ENCODE measurements around the gene ZBP1.

Gene ZBP1

GRCh38 chr20:57624124-57624523, 3.9 kb upstream of the ZBP1 start:
- H2BK12ac ChIP-seq (ENCODE audit: low read length), result no peak overlapping the region
- H2BK15ac ChIP-seq (ENCODE audit: low read length), result no peak overlapping the region
- no peak overlapping the region for H3K9ac ChIP-seq (ENCODE audit: low read depth, low read length, poor library complexity)
- no peaks in the 10 kb centered on the region for H3K36me3 ChIP-seq (replicated peaks in 1 of 2; ENCODE audit: control insufficient read depth in 2 of 2, insufficient read depth in 2 of 2, low read length in 2 of 2)
- H3K27me3 ChIP-seq (ENCODE audit: control insufficient read depth in 3 of 3, insufficient read depth in 3 of 3, low read depth in 1 of 3, low read length in 3 of 3), result peaks cover 0 to 11% (median 0%) of the 10 kb centered on the region in 3 experiments
- no peak overlapping the region for H3K4ac ChIP-seq (ENCODE audit: low read length)
- DNase-seq (ENCODE audit: low spot score), result no peak
- no peak overlapping the region for H4K91ac ChIP-seq (ENCODE audit: low read depth, low read length, poor library complexity)
- H3K79me1 ChIP-seq (ENCODE audit: low read depth, low read length), result no peaks in the 10 kb centered on the region
- H4K8ac ChIP-seq (ENCODE audit: low read depth, low read length), result no peak overlapping the region
- H2BK120ac ChIP-seq (ENCODE audit: low read depth, low read length), result no peak overlapping the region
- no peak overlapping the region for H3K18ac ChIP-seq (ENCODE audit: low read length)
- no peak overlapping the region for H2AFZ ChIP-seq (ENCODE audit: low read length)
- no peak overlapping the region for H3K4me3 ChIP-seq (ENCODE audit: low read length in 2 of 2)
- no CpG with 5 or more reads among the region's 3 CpGs for WGBS, 2 donors (ENCODE audit: extremely low coverage in 2 of 2, insufficient read length in 2 of 2, insufficient replicate concordance in 1 of 2)
- peaks cover 1 to 4% of the 10 kb centered on the region in 2 donors for H3K4me1 ChIP-seq (ENCODE audit: control insufficient read depth in 2 of 2, insufficient read depth in 1 of 2, low read depth in 1 of 2, low read length in 2 of 2)
- no peak overlapping the region for H2AK5ac ChIP-seq (ENCODE audit: low read depth, low read length)
- H3K9me3 ChIP-seq (replicated peaks in 1 of 2; ENCODE audit: control insufficient read depth in 2 of 2, insufficient read depth in 1 of 2, low read depth in 1 of 2, low read length in 2 of 2), result peaks cover 4% of the 10 kb centered on the region in 2 donors
- H3K27ac ChIP-seq (replicated peaks; ENCODE audit: low read length), result no peak overlapping the region
- H2BK5ac ChIP-seq (ENCODE audit: low read length), result no peak overlapping the region
- H3K4me2 ChIP-seq (ENCODE audit: insufficient read depth, low read length, poor library complexity, severe bottlenecking), result no peak overlapping the region
- H3K23ac ChIP-seq (ENCODE audit: low read depth, low read length, poor library complexity), result no peak overlapping the region
- no peak overlapping the region for H3K14ac ChIP-seq (ENCODE audit: low read length)

GRCh38 chr20:57622579-57623381, 2.6 kb upstream of the ZBP1 start:
- peak; percentile 18 for DNase-seq (ENCODE audit: low spot score)
- no peak overlapping the region for H2BK12ac ChIP-seq (ENCODE audit: low read length)
- H4K91ac ChIP-seq (ENCODE audit: low read depth, low read length, poor library complexity), result no peak overlapping the region
- no peak overlapping the region for H3K14ac ChIP-seq (ENCODE audit: low read length)
- H3K27ac ChIP-seq (replicated peaks; ENCODE audit: low read length), result no peak overlapping the region
- H2BK120ac ChIP-seq (ENCODE audit: low read depth, low read length), result no peak overlapping the region
- no CpG with 5 or more reads among the region's 14 CpGs for WGBS, 2 donors (ENCODE audit: extremely low coverage in 2 of 2, insufficient read length in 2 of 2, insufficient replicate concordance in 1 of 2)
- no peak overlapping the region for H2AFZ ChIP-seq (ENCODE audit: low read length)
- H3K36me3 ChIP-seq (replicated peaks in 1 of 2; ENCODE audit: control insufficient read depth in 2 of 2, insufficient read depth in 2 of 2, low read length in 2 of 2), result no peaks in the 10 kb centered on the region
- no peak overlapping the region for H3K4me2 ChIP-seq (ENCODE audit: insufficient read depth, low read length, poor library complexity, severe bottlenecking)
- H2BK5ac ChIP-seq (ENCODE audit: low read length), result no peak overlapping the region
- no peak overlapping the region for H2BK15ac ChIP-seq (ENCODE audit: low read length)
- no peak overlapping the region for H3K18ac ChIP-seq (ENCODE audit: low read length)
- H3K23ac ChIP-seq (ENCODE audit: low read depth, low read length, poor library complexity), result no peak overlapping the region
- H3K9me3 ChIP-seq (replicated peaks in 1 of 2; ENCODE audit: control insufficient read depth in 2 of 2, insufficient read depth in 1 of 2, low read depth in 1 of 2, low read length in 2 of 2), result peaks cover 4% of the 10 kb centered on the region in 2 donors
- H3K4ac ChIP-seq (ENCODE audit: low read length), result no peak overlapping the region
- no peak overlapping the region for H4K8ac ChIP-seq (ENCODE audit: low read depth, low read length)
- H2AK5ac ChIP-seq (ENCODE audit: low read depth, low read length), result no peak overlapping the region
- H3K9ac ChIP-seq (ENCODE audit: low read depth, low read length, poor library complexity), result no peak overlapping the region
- peaks cover 0 to 15% (median 0%) of the 10 kb centered on the region in 3 experiments for H3K27me3 ChIP-seq (ENCODE audit: control insufficient read depth in 3 of 3, insufficient read depth in 3 of 3, low read depth in 1 of 3, low read length in 3 of 3)
- no peaks in the 10 kb centered on the region for H3K79me1 ChIP-seq (ENCODE audit: low read depth, low read length)
- H3K4me3 ChIP-seq (ENCODE audit: low read length in 2 of 2), result peak overlapping the region in 1 of 2 donors; percentile 53
- H3K4me1 ChIP-seq (ENCODE audit: control insufficient read depth in 2 of 2, insufficient read depth in 1 of 2, low read depth in 1 of 2, low read length in 2 of 2), result peaks cover 1 to 3% of the 10 kb centered on the region in 2 donors

- H3K23ac ChIP-seq (ENCODE audit: low read depth, low read length, poor library complexity), result no peak overlapping the region
- no peak overlapping the region for H3K14ac ChIP-seq (ENCODE audit: low read length)
- H3K27me3 ChIP-seq (ENCODE audit: control insufficient read depth in 3 of 3, insufficient read depth in 3 of 3, low read depth in 1 of 3, low read length in 3 of 3), result peaks cover 0 to 15% (median 2%) of the 10 kb centered on the region in 3 experiments
- no peak for DNase-seq (ENCODE audit: low spot score)
- H3K4me2 ChIP-seq (ENCODE audit: insufficient read depth, low read length, poor library complexity, severe bottlenecking), result no peak overlapping the region
- H3K18ac ChIP-seq (ENCODE audit: low read length), result no peak overlapping the region
- H3K4me3 ChIP-seq (ENCODE audit: low read length in 2 of 2), result no peak overlapping the region
- H2AK5ac ChIP-seq (ENCODE audit: low read depth, low read length), result no peak overlapping the region
- H3K9ac ChIP-seq (ENCODE audit: low read depth, low read length, poor library complexity), result no peak overlapping the region
- no peaks in the 10 kb centered on the region for H3K36me3 ChIP-seq (replicated peaks in 1 of 2; ENCODE audit: control insufficient read depth in 2 of 2, insufficient read depth in 2 of 2, low read length in 2 of 2)
- peaks cover 0 to 1% of the 10 kb centered on the region in 2 donors for H3K4me1 ChIP-seq (ENCODE audit: control insufficient read depth in 2 of 2, insufficient read depth in 1 of 2, low read depth in 1 of 2, low read length in 2 of 2)
- H3K27ac ChIP-seq (replicated peaks; ENCODE audit: low read length), result no peak overlapping the region
- H3K9me3 ChIP-seq (replicated peaks in 1 of 2; ENCODE audit: control insufficient read depth in 2 of 2, insufficient read depth in 1 of 2, low read depth in 1 of 2, low read length in 2 of 2), result peaks cover 2 to 4% of the 10 kb centered on the region in 2 donors
- H4K8ac ChIP-seq (ENCODE audit: low read depth, low read length), result no peak overlapping the region
- no CpG with 5 or more reads among the region's 7 CpGs for WGBS, 2 donors (ENCODE audit: extremely low coverage in 2 of 2, insufficient read length in 2 of 2, insufficient replicate concordance in 1 of 2)
- H3K79me1 ChIP-seq (ENCODE audit: low read depth, low read length), result no peaks in the 10 kb centered on the region
- no peak overlapping the region for H4K91ac ChIP-seq (ENCODE audit: low read depth, low read length, poor library complexity)
- H3K4ac ChIP-seq (ENCODE audit: low read length), result no peak overlapping the region
- no peak overlapping the region for H2BK12ac ChIP-seq (ENCODE audit: low read length)
- no peak overlapping the region for H2BK5ac ChIP-seq (ENCODE audit: low read length)
- H2BK15ac ChIP-seq (ENCODE audit: low read length), result no peak overlapping the region
- no peak overlapping the region for H2BK120ac ChIP-seq (ENCODE audit: low read depth, low read length)
- H2AFZ ChIP-seq (ENCODE audit: low read length), result no peak overlapping the region
These were observed 2.0 kb upstream of the ZBP1 start for GRCh38 chr20:57622201-57622570.

GRCh38 chr20:57621421-57622200, 1.4 kb upstream of the ZBP1 start:
- Histone ChIP-seq H3K79me1 (ENCODE audit: low read depth, low read length) (no peaks in the 10 kb centered on the region), H2AFZ (ENCODE audit: low read length) (no peak overlapping the region), H3K14ac (ENCODE audit: low read length) (no peak overlapping the region), H3K4me3 (ENCODE audit: low read length in 2 of 2) (no peak overlapping the region), H2BK5ac (ENCODE audit: low read length) (no peak overlapping the region), H4K91ac (ENCODE audit: low read depth, low read length, poor library complexity) (no peak overlapping the region), H3K9me3 (replicated peaks in 1 of 2; ENCODE audit: control insufficient read depth in 2 of 2, insufficient read depth in 1 of 2, low read depth in 1 of 2, low read length in 2 of 2) (peaks cover 2 to 4% of the 10 kb centered on the region in 2 donors), H3K27ac (replicated peaks; ENCODE audit: low read length) (no peak overlapping the region), H2BK12ac (ENCODE audit: low read length) (no peak overlapping the region), H3K27me3 (ENCODE audit: control insufficient read depth in 3 of 3, insufficient read depth in 3 of 3, low read depth in 1 of 3, low read length in 3 of 3) (peaks cover 0 to 16% (median 2%) of the 10 kb centered on the region in 3 experiments), H3K4ac (ENCODE audit: low read length) (no peak overlapping the region), H3K4me2 (ENCODE audit: insufficient read depth, low read length, poor library complexity, severe bottlenecking) (no peak overlapping the region), H3K36me3 (replicated peaks in 1 of 2; ENCODE audit: control insufficient read depth in 2 of 2, insufficient read depth in 2 of 2, low read length in 2 of 2) (no peaks in the 10 kb centered on the region), H2BK15ac (ENCODE audit: low read length) (no peak overlapping the region), H2AK5ac (ENCODE audit: low read depth, low read length) (no peak overlapping the region), H3K9ac (ENCODE audit: low read depth, low read length, poor library complexity) (no peak overlapping the region), H2BK120ac (ENCODE audit: low read depth, low read length) (no peak overlapping the region), H3K23ac (ENCODE audit: low read depth, low read length, poor library complexity) (no peak overlapping the region), H3K4me1 (ENCODE audit: control insufficient read depth in 2 of 2, insufficient read depth in 1 of 2, low read depth in 1 of 2, low read length in 2 of 2) (peaks cover 0 to 1% of the 10 kb centered on the region in 2 donors), H4K8ac (ENCODE audit: low read depth, low read length) (no peak overlapping the region), H3K18ac (ENCODE audit: low read length) (no peak overlapping the region)
- no CpG with 5 or more reads among the region's 16 CpGs for WGBS, 2 donors (ENCODE audit: extremely low coverage in 2 of 2, insufficient read length in 2 of 2, insufficient replicate concordance in 1 of 2)
- DNase-seq (ENCODE audit: low spot score), result no peak

Measured in neuronal stem cell (in vitro differentiated cells).